ENCODE data around the gene TRIM68. TPM values are rescaled to one million over a fixed set of nuclear protein-coding genes. Genes with fewer than 3 reads are reported as not detected.

TRIM68 gene
- total RNA-seq, 8 experiments from 2014 or later, result 7.9 to 16.6 (median 10.1) TPM

DNA sequence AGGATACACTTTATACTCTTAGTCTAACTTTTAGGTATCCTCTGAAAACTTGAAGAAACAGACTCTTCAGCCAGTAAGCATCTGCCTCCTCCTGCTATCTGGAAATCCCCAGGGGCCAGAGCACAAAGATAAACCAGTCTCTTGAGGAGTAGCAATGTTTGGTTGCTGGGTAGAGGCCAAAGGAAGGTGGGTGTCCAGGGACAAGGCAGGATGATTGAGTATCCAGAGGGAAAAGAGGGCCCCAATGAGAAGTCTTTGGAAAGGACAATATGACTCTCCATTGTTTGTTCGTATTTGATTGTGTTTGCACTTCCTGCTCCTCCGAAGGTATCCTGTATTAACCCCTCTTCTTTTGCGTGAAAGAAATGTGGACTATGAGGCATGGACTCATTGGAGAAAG, 19.0 kb downstream of the TRIM68 start:
- peak in 1 of 8 experiments; percentile 65 for ATAC-seq (replicated peaks in 6 of 8)
- WGBS, 10 experiments, result 0 to 72% (median 67%) methylated on average over 1 to 3 of the region's 3 CpGs; no CpG with 5 or more reads in 3 of the 10 experiments
- Histone ChIP-seq H3K27ac (no peak overlapping the region), H3K4me1 (replicated peaks in 1 of 2) (peaks cover 0 to 9% of the 10 kb centered on the region in 2 donors), H3K4me3 (no peak overlapping the region)
- in situ Hi-C loops (cut with MboI; ENCODE audit: low pct_unique_long_range_greater_than_20kb in 2 of 9, low sequenced_read_pairs in 9 of 9, unreplicated experiment in 9 of 9), result no loop called here

GRCh38 chr11:4581443-4581842, 26.6 kb downstream of the TRIM68 start, which contains the start of gene OR52I2:
OR52I2 (plus strand) TSS chr11:4581743.
- H3K27ac ChIP-seq, result no peak within 1 kb of the TSS
- in situ Hi-C loops (cut with MboI; ENCODE audit: low pct_unique_long_range_greater_than_20kb in 2 of 9, low sequenced_read_pairs in 9 of 9, unreplicated experiment in 9 of 9), result no loop called here
- H3K4me3 ChIP-seq, result no peak within 1 kb of the TSS
- ATAC-seq (replicated peaks in 6 of 8), result no peak
- peaks cover 0 to 10% of the 10 kb centered on the region in 2 donors for H3K4me1 ChIP-seq (replicated peaks in 1 of 2)

DNA sequence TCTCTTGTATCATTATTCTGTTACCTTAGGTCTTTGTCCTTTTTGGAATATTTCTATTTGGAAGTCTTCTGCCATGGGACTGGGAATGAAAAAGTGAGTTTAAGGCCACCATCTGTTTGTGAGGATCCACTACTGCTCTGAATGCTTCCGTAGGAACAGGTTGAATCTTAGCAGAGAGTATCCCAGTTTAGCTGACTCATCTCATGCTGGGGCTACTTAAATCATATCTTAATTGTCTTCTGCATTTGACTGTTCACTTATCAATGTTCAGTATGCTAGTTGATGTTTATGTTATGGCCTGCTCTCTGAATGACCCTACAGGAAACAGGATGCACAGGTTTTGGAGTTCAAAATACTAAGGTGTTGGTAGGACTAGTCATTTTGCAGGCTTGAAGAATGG, 27.9 kb downstream of the TRIM68 start:
- no peak overlapping the region for H3K27ac ChIP-seq
- in situ Hi-C loops (cut with MboI; ENCODE audit: low pct_unique_long_range_greater_than_20kb in 2 of 9, low sequenced_read_pairs in 9 of 9, unreplicated experiment in 9 of 9), result no loop called here
- 20 to 100% (median 83%) methylated on average over 1 of the region's 1 CpG; no CpG with 5 or more reads in 3 of the 10 experiments for WGBS, 10 experiments
- no peak for ATAC-seq (replicated peaks in 6 of 8)
- H3K4me1 ChIP-seq (replicated peaks in 1 of 2), result peaks cover 0 to 10% of the 10 kb centered on the region in 2 donors
- H3K4me3 ChIP-seq, result no peak overlapping the region

GRCh38 chr11:4578624-4579023, 29.4 kb downstream of the TRIM68 start:
- H3K4me3 ChIP-seq, result no peak overlapping the region
- no peak for ATAC-seq (replicated peaks in 6 of 8)
- no peak overlapping the region for H3K27ac ChIP-seq
- H3K4me1 ChIP-seq (replicated peaks in 1 of 2), result peaks cover 0 to 10% of the 10 kb centered on the region in 2 donors
- in situ Hi-C loops (cut with MboI; ENCODE audit: low pct_unique_long_range_greater_than_20kb in 2 of 9, low sequenced_read_pairs in 9 of 9, unreplicated experiment in 9 of 9), result no loop called here
- WGBS, 10 experiments, result 19 to 97% (median 78%) methylated on average over 3 to 5 of the region's 6 CpGs

DNA sequence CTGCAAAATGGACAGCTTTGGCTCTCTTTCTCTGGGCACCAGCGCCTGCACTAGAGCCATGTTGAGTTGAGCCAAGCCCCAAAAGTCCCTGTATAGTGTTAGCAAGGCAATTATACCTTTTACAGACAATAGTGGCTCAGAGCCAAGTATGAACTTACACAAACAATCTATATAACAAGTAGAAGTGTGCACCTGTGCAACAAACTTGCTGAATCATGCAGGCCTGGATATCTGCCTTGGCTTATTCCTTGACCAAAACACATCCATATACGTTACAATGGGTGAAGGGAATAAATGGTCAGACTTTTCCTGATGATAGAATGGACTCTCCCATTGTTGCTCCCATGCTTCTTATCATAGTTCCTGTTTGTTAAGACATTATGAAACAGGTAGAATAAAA, 30.3 kb downstream of the TRIM68 start:
- H3K27ac ChIP-seq, result no peak overlapping the region
- H3K4me1 ChIP-seq (replicated peaks in 1 of 2), result peaks cover 0 to 10% of the 10 kb centered on the region in 2 donors
- H3K4me3 ChIP-seq, result no peak overlapping the region
- no peak for ATAC-seq (replicated peaks in 6 of 8)
- 0 to 100% (median 71%) methylated on average over 1 to 2 of the region's 2 CpGs; no CpG with 5 or more reads in 2 of the 10 experiments for WGBS, 10 experiments
- in situ Hi-C loops (cut with MboI; ENCODE audit: low pct_unique_long_range_greater_than_20kb in 2 of 9, low sequenced_read_pairs in 9 of 9, unreplicated experiment in 9 of 9), result no loop called here

DNA sequence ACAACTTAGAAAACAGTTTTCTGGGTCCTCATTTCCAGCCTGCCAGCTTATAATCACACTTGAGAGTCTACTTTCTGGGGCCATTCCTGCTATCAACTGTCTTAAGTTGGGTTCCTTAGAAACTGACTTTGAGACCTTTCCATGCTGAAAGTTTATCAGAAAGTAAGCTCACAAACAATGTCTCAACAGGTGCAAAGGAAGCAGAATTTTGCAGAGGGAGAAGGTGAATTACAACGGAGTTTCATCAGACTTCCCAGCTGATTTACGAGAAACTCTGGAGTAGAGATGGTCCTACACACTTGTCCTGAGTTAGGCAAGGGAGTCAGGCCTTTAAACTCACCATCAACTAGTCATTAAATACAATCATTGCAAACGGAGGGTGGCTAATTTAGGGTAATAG, 31.2 kb downstream of the TRIM68 start:
- H3K4me1 ChIP-seq (replicated peaks in 1 of 2), result peaks cover 0 to 10% of the 10 kb centered on the region in 2 donors
- no peak overlapping the region for H3K4me3 ChIP-seq
- in situ Hi-C loops (cut with MboI; ENCODE audit: low pct_unique_long_range_greater_than_20kb in 2 of 9, low sequenced_read_pairs in 9 of 9, unreplicated experiment in 9 of 9), result no loop called here
- 0 to 83% (median 66%) methylated on average over 1 to 3 of the region's 3 CpGs; no CpG with 5 or more reads in 1 of the 10 experiments for WGBS, 10 experiments
- H3K27ac ChIP-seq, result no peak overlapping the region
- ATAC-seq (replicated peaks in 6 of 8), result no peak

DNA sequence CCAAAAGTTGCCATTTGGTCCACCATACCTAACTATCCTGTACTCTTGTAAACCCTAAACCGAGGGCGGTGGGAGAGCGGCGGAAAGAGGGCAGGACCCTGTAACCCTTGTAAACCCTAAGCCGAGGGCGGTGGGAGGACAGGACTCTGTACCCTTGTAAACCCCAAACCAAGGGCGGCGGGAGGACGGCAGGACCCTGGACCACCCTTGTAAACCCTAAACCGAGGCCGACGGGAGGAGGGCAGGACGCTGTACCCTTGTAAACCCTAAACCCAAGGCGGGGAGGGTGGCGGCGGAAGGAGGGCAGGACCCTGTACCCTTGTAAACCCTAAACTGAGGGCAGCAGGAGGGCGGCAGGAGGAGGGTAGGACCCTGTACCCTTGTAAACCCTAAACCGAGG, 39.0 kb downstream of the TRIM68 start:
- no peak overlapping the region for H3K4me3 ChIP-seq
- WGBS, 10 experiments, result 25 to 95% (median 70%) methylated on average over 2 to 11 of the region's 18 CpGs; no CpG with 5 or more reads in 5 of the 10 experiments
- no peak overlapping the region for H3K27ac ChIP-seq
- ATAC-seq (replicated peaks in 6 of 8), result no peak
- no peaks in the 10 kb centered on the region for H3K4me1 ChIP-seq (replicated peaks in 1 of 2)
- in situ Hi-C loops (cut with MboI; ENCODE audit: low pct_unique_long_range_greater_than_20kb in 2 of 9, low sequenced_read_pairs in 9 of 9, unreplicated experiment in 9 of 9), result no loop called here

DNA sequence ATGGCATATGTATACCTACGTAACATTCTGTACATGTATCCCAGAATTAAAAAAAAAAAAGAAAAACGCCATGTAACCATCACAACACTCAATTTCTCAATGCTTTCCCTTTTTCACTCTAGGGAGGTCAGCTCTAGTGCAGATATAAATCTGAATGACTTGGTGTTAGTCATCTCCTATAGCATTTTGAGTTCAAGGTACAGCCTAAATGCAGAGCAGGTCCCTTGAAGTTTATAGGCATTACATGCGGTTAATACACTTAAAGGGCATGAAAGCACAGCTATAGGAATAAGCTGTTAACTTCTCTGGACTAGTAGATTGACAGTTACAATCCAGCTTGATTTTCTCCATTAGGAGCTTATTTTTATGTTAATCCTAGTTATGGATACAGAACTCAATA, 42.7 kb downstream of the TRIM68 start:
- Histone ChIP-seq H3K4me1 (replicated peaks in 1 of 2) (no peaks in the 10 kb centered on the region), H3K4me3 (no peak overlapping the region), H3K27ac (no peak overlapping the region)
- in situ Hi-C loops (cut with MboI; ENCODE audit: low pct_unique_long_range_greater_than_20kb in 2 of 9, low sequenced_read_pairs in 9 of 9, unreplicated experiment in 9 of 9), result no loop called here
- ATAC-seq (replicated peaks in 6 of 8), result no peak
- 50 to 90% (median 75%) methylated on average over 1 to 2 of the region's 3 CpGs; no CpG with 5 or more reads in 4 of the 10 experiments for WGBS, 10 experiments

DNA sequence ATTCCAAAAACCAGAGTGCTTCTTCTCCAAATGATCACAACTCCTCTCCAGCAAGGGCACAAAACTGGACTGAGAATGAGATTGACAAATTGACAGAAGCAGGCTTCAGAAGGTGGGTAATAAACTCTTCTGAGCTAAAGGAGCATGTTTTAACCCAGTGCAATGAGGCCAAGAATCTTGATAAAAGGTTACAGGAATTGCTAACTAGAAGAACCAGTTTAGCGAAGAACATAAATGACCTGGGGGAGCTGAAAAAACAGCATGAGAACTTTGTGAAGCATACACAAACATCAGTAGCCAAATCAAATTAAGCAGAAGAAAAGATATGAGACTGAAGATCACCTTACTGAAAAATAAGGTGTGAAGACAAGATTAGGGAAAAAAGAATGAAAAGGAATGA, 47.6 kb downstream of the TRIM68 start:
- H3K27ac ChIP-seq, result no peak overlapping the region
- no peak for ATAC-seq (replicated peaks in 6 of 8)
- no peak overlapping the region for H3K4me3 ChIP-seq
- in situ Hi-C loops (cut with MboI; ENCODE audit: low pct_unique_long_range_greater_than_20kb in 2 of 9, low sequenced_read_pairs in 9 of 9, unreplicated experiment in 9 of 9), result no loop called here
- WGBS, 10 experiments, result 13 to 100% (median 87%) methylated on average over 1 of the region's 1 CpG
- no peaks in the 10 kb centered on the region for H3K4me1 ChIP-seq (replicated peaks in 1 of 2)

DNA sequence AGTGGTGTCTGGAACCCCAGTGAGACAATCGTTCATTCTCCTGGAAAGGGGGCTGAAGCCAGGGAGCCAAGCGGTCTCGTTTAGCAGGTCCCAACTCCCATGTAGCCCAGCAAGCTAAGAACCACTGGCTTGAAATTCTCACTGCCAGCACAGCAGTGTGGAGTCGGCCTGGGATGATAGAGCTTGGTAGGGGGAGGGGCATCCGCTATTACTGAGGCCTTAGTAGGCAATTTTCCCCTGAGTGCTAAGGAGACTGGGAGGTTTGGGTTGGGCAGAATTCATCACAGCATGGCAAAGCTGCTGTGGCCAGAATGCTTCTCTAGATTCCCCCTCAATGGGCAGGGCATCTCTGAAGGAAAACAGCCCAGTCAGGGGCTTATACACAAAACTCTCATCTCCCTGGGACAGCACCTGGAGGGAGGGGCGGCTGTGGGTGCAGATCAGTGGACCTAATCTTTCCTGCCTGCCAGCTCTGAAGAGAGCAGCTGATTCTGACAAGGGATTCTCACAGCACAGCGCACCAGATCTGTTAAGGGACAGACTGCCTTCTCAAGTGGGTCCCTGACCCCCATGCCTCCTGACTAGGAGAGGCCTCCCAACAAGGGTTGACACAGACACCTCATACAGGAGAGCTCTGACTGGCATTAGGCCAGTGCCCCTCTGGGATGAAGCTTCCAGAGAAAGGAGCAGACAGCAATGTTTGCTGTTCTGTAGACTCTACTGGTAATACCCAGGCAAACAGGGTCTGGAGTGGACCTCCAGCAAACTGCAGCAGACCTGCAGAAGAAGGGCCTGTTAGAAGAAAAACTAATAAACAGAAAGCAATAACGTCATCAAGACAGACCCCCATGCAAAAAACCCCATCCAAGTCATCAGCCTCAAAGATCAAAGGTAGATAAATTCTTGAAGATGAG, 48.2 kb downstream of the TRIM68 start:
- Histone ChIP-seq H3K4me1 (replicated peaks in 1 of 2) (no peaks in the 10 kb centered on the region), H3K4me3 (no peak overlapping the region), H3K27ac (no peak overlapping the region)
- ATAC-seq (replicated peaks in 6 of 8), result no peak
- in situ Hi-C loops (cut with MboI; ENCODE audit: low pct_unique_long_range_greater_than_20kb in 2 of 9, low sequenced_read_pairs in 9 of 9, unreplicated experiment in 9 of 9), result no loop called here
- 0 to 80% (median 58%) methylated on average over 1 to 6 of the region's 8 CpGs; no CpG with 5 or more reads in 2 of the 10 experiments for WGBS, 10 experiments

DNA sequence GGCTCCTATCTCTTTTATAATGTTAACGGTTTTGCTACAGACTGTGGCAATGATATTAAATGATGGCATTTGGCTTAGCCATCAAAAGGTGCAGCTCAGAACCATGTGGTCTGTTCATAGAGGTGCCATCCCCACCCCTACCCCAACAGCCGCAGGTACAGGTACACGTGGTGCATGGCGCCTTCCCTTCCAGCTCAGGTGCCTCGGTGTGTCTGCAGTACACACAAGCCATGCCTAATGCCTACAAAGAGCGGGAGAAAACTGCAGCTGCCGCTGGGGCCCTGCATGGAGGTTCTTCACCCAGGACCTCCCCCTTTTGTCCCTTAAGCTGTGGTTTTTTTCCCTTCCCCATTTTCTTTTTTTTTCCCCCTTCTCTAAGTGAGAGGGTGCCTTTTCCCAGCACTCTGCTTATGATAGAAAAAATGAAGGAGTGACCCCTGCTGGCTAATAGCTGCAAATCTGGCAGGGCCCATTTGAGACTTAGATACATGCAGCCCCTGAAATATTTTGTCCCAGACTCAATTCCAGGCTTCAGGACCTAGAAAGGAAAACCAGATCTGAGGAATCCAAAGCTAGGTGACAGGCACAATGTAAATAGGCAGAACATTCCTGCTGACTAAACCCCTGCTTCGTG, 56.6 kb downstream of the TRIM68 start:
- 0 to 100% (median 52%) methylated on average over 1 to 6 of the region's 8 CpGs; no CpG with 5 or more reads in 1 of the 10 experiments for WGBS, 10 experiments
- in situ Hi-C loops (cut with MboI; ENCODE audit: low pct_unique_long_range_greater_than_20kb in 2 of 9, low sequenced_read_pairs in 9 of 9, unreplicated experiment in 9 of 9), result no loop called here
- Histone ChIP-seq H3K4me3 (no peak overlapping the region), H3K27ac (no peak overlapping the region), H3K4me1 (replicated peaks in 1 of 2) (no peaks in the 10 kb centered on the region)
- peak in 3 of 8 experiments; percentile 65 to 71 (median 67) for ATAC-seq (replicated peaks in 6 of 8)
